H1 (cell line): ENCODE data around the gene SCAMP3. TPM values are rescaled to one million over a fixed set of nuclear protein-coding genes. Genes with fewer than 3 reads are reported as not detected.
A peak's percentile ranks its signal among the peaks of the same experiment; 100 is the strongest.
"Not testable (repeated sequence)": the region's sequence is repeated elsewhere in the genome, so short reads cannot be mapped to it uniquely, and the experiment has no call there.

Source experiments
- CTCF ChIA-PET: fragments of 300-600 bp; sonication (Branson Sonifier 250); formaldehyde crosslinking; loops from one replicate; lab custom pipeline; 2021; ENCODE audit not compliant: partially characterized antibody; lab: Charles Lee
- POLR2A ChIA-PET: fragments of 300-600 bp; sonication (Branson Sonifier 250); formaldehyde crosslinking; loops from one replicate; lab custom pipeline; 2021; ENCODE audit warnings: inconsistent platforms; ENCODE audit not compliant: partially characterized antibody; lab: Charles Lee
- DNase-seq, 2 experiments: peaks; one replicate each; pipeline versions ENCODE4 v3.0.0 to v3.0.0-alpha.2; 2010 to 2022; ENCODE audit warnings: low spot score in 2 of 2, low read depth in 1 of 2, mixed read lengths in 1 of 2
- FAIRE-seq: peaks from 2 replicates; lab custom pipeline; 2011; peaks lifted over from hg19 to GRCh38; lab: Jason Lieb, UNC
- H2AFZ ChIP-seq: 2 replicates; pipeline ENCODE4 v1.8.1; 2012; ENCODE audit warnings: low read length, inconsistent platforms
- H2AK5ac ChIP-seq: 2 replicates; pipeline ENCODE4 v1.6.1; 2013; ENCODE audit warnings: low read depth, low read length
- H2BK120ac ChIP-seq: replicated peaks from 2 replicates; pipeline ENCODE3; 2013; ENCODE audit warnings: low read depth, low read length, inconsistent platforms
- H2BK12ac ChIP-seq: 2 replicates; pipeline ENCODE4 v1.6.1; 2013; ENCODE audit warnings: low read depth, low read length
- H2BK15ac ChIP-seq: 2 replicates; pipeline ENCODE4 v1.6.1; 2013; ENCODE audit warnings: low read length
- H2BK20ac ChIP-seq: 2 replicates; pipeline ENCODE4 v1.6.1; 2013; ENCODE audit warnings: low read length
- H2BK5ac ChIP-seq: 2 replicates; pipeline ENCODE4 v1.6.1; 2013; ENCODE audit warnings: low read depth, low read length
- H3K14ac ChIP-seq: 2 replicates; pipeline ENCODE4 v1.6.1; 2013; ENCODE audit warnings: inconsistent platforms; ENCODE audit not compliant: insufficient read length
- H3K18ac ChIP-seq: 2 replicates; pipeline ENCODE4 v1.6.1; 2013; ENCODE audit warnings: low read length; ENCODE audit errors: extremely low read depth
- H3K23ac ChIP-seq: 2 replicates; pipeline ENCODE4 v1.6.1; 2013; ENCODE audit warnings: inconsistent platforms; ENCODE audit not compliant: insufficient read length
- H3K23me2 ChIP-seq: 2 replicates; pipeline ENCODE4 v1.6.1; 2013; ENCODE audit warnings: low read depth, low read length
- H3K27ac ChIP-seq: 2 replicates; pipeline ENCODE4 v1.6.1; 2011; ENCODE audit warnings: low read depth, low read length, inconsistent platforms
- H3K27me3 ChIP-seq, 4 experiments: replicated peaks in 1 of 4; 1 replicate in 1 of 4; 2 replicates in 3 of 4; pipeline versions ENCODE4 v1.6.1 to v1.8.1; 2011 to 2013; ENCODE audit warnings: low read length in 3 of 4, mild to moderate bottlenecking in 3 of 4, inconsistent platforms in 2 of 4, mixed read lengths in 2 of 4, moderate library complexity in 1 of 4; ENCODE audit not compliant: control insufficient read depth in 3 of 4, insufficient read depth in 3 of 4; ENCODE audit errors: extremely low read depth in 1 of 4
- H3K36me3 ChIP-seq, 4 experiments: 2 replicates each; pipeline versions ENCODE4 v1.6.1 to v1.8.1; 2011 to 2013; ENCODE audit warnings: mild to moderate bottlenecking in 4 of 4, low read length in 3 of 4, moderate library complexity in 2 of 4, control low read depth in 1 of 4, inconsistent platforms in 1 of 4; ENCODE audit not compliant: insufficient read depth in 4 of 4, control insufficient read depth in 2 of 4
- H3K4ac ChIP-seq: replicated peaks from 2 replicates; pipeline ENCODE3; 2013; ENCODE audit warnings: low read length, low read depth, mixed read lengths, inconsistent platforms; ENCODE audit not compliant: insufficient read length
- H3K4me1 ChIP-seq, 4 experiments: replicated peaks in 1 of 4; 1 replicate in 1 of 4; 2 replicates in 3 of 4; pipeline versions ENCODE4 v1.6.1 to v1.8.1; 2011 to 2013; ENCODE audit warnings: low read length in 3 of 4, inconsistent platforms in 2 of 4, mixed read lengths in 1 of 4; ENCODE audit not compliant: insufficient read depth in 4 of 4, control insufficient read depth in 3 of 4
- H3K4me2 ChIP-seq, 2 experiments: 2 replicates each; pipeline versions ENCODE4 v1.6.1 to v1.8.1; 2011 to 2013; ENCODE audit warnings: low read depth in 2 of 2, low read length in 2 of 2, control low read depth in 1 of 2, inconsistent platforms in 1 of 2, mild to moderate bottlenecking in 1 of 2; ENCODE audit not compliant: insufficient read depth in 1 of 2
- H3K4me3 ChIP-seq, 4 experiments: fragments of 200-600, 300-600 bp in 1 of 4; sonication (generic), shearing (Covaris generic), sonication (Bioruptor Twin) in 1 of 4; 2 replicates each; pipeline versions ENCODE4 v1.5.1 to v1.8.1; 2011 to 2016; ENCODE audit warnings: low read length in 4 of 4, low read depth in 3 of 4, control low read depth in 2 of 4, inconsistent platforms in 2 of 4, mild to moderate bottlenecking in 2 of 4, mixed read lengths in 1 of 4, moderate library complexity in 1 of 4; ENCODE audit not compliant: insufficient read depth in 2 of 4; ENCODE audit errors: extremely low read depth in 1 of 4
- H3K56ac ChIP-seq: replicated peaks from 2 replicates; pipeline ENCODE3; 2013; ENCODE audit warnings: low read depth, mild to moderate bottlenecking, mixed read lengths, low read length, inconsistent platforms; ENCODE audit not compliant: insufficient read length
- H3K79me1 ChIP-seq: 2 replicates; pipeline ENCODE4 v1.6.1; 2013; ENCODE audit warnings: low read depth, low read length, control low read depth
- H3K79me2 ChIP-seq, 2 experiments: 2 replicates each; pipeline versions ENCODE4 v1.6.1 to v1.8.1; 2012 to 2013; ENCODE audit warnings: low read length in 2 of 2, mild to moderate bottlenecking in 2 of 2, inconsistent platforms in 1 of 2; ENCODE audit not compliant: insufficient read depth in 2 of 2, control insufficient read depth in 1 of 2
- H3K9ac ChIP-seq, 4 experiments: replicated peaks in 1 of 4; 1 replicate in 1 of 4; 2 replicates in 3 of 4; pipeline versions ENCODE4 v1.6.1 to v1.8.1; 2011 to 2013; ENCODE audit warnings: low read depth in 3 of 4, low read length in 3 of 4, control low read depth in 2 of 4, mild to moderate bottlenecking in 2 of 4, moderate library complexity in 2 of 4, inconsistent platforms in 1 of 4; ENCODE audit errors: extremely low read depth in 1 of 4
- H3K9me3 ChIP-seq, 2 experiments: 2 replicates each; pipeline versions ENCODE4 v1.6.1 to v1.8.1; 2012 to 2013; ENCODE audit warnings: mild to moderate bottlenecking in 2 of 2, moderate library complexity in 2 of 2, control low read depth in 1 of 2, inconsistent platforms in 1 of 2, low read depth in 1 of 2, low read length in 1 of 2, mixed read lengths in 1 of 2; ENCODE audit not compliant: insufficient read depth in 2 of 2
- H4K20me1 ChIP-seq, 2 experiments: replicated peaks in 1 of 2; 2 replicates each; pipeline versions ENCODE3 to v1.8.1; 2011 to 2013; ENCODE audit warnings: inconsistent platforms in 2 of 2, low read length in 2 of 2, mild to moderate bottlenecking in 1 of 2; ENCODE audit not compliant: insufficient read depth in 2 of 2, control insufficient read depth in 1 of 2
- H4K5ac ChIP-seq: 2 replicates; pipeline ENCODE4 v1.6.1; 2013; ENCODE audit warnings: low read length, low read depth, mixed read lengths, inconsistent platforms; ENCODE audit not compliant: insufficient read length
- H4K8ac ChIP-seq: 2 replicates; pipeline ENCODE4 v1.8.0; 2013; ENCODE audit warnings: mild to moderate bottlenecking, moderate library complexity, low read length, inconsistent platforms; ENCODE audit not compliant: insufficient read depth; ENCODE audit errors: extremely low read depth
- H4K91ac ChIP-seq: replicated peaks from 2 replicates; pipeline ENCODE3; 2013; ENCODE audit warnings: low read length, mixed read lengths, inconsistent platforms; ENCODE audit not compliant: insufficient read length
- ATF2 ChIP-seq: IDR thresholded peaks from 2 replicates; pipeline ENCODE4 v1.6.1; 2012; ENCODE audit warnings: low read length, inconsistent platforms
- CHD1 ChIP-seq: IDR thresholded peaks from 2 replicates; pipeline ENCODE4 v1.6.1; 2012; ENCODE audit warnings: low read depth, low read length, improper control_type of control experiment
- SRF ChIP-seq: IDR thresholded peaks from 2 replicates; pipeline ENCODE4 v1.6.1; 2011; ENCODE audit warnings: mild to moderate bottlenecking, low read depth, low read length, moderate library complexity
- USF2 ChIP-seq: IDR thresholded peaks from 2 replicates; pipeline ENCODE4 v1.6.1; 2011; ENCODE audit warnings: low read length, improper control_type of control experiment
- YY1 ChIP-seq: IDR thresholded peaks from 2 replicates; pipeline ENCODE4 v1.6.1; 2011; ENCODE audit warnings: low read depth, mild to moderate bottlenecking, low read length
- WGBS, 2 experiments: shearing (Covaris generic) in 1 of 2; methylation state at CpG; one replicate each; pipeline versions ENCODE4 v1.1.6 to v1.1.7; 2013 to 2015; ENCODE audit warnings: low lambda C conversion rate in 2 of 2, mixed read lengths in 2 of 2, inconsistent platforms in 1 of 2, low coverage in 1 of 2, missing lambda C conversion rate in 1 of 2; ENCODE audit not compliant: insufficient replicate concordance in 2 of 2, insufficient coverage in 1 of 2, insufficient read length in 1 of 2; ENCODE audit errors: extremely low coverage in 1 of 2, missing lambda C conversion rate in 1 of 2; 5-methylcytosine and 5-hydroxymethylcytosine counted together
- polyA plus RNA-seq, 7 experiments: library from polyadenylated mRNA; depleted of rRNA in 3 of 7; stranded (reverse) in 5 of 7; unstranded in 2 of 7; fragments of >200 nt in 5 of 7; fragments of 200-250 nt in 2 of 7; gene quantifications; 1 replicate in 5 of 7; 2 replicates in 1 of 7; 4 replicates in 1 of 7; pipeline versions ENCODE4 v1.2.1 to v1.2.3, GENCODE V29; 2011 to 2013; ENCODE audit warnings: missing spikeins in 2 of 7, mixed read lengths in 2 of 7
- total RNA-seq: library from RNA; stranded (reverse); fragmentation: NEBNext Ultra II Directional; extraction: Animal tissue kit (Norgen Biotek cat#: 25700); gene quantifications from 2 replicates; pipeline ENCODE4 v1.2.1, GENCODE V29; 2021

Gene SCAMP3
- total and polyA plus RNA-seq, 2 of the 8 experiments (the other 6 are each of a cell fraction or from before 2014, with no cell fraction given): 48.9 to 143 TPM

GRCh38 chr1:155226188-155226909 lies 35.8 kb downstream of the SCAMP3 start (continued):
- no peak for TF ChIP-seq USF2
- TF ChIP-seq ATF2: no peak
- TF ChIP-seq CHD1: no peak
- peak; percentile 10; the same call in 1 of the 2 replicates for TF ChIP-seq YY1
- no peak for TF ChIP-seq SRF

GRCh38 chr1:155225404-155225759 lies 36.8 kb downstream of the SCAMP3 start:
- H2BK12ac ChIP-seq, H2BK5ac ChIP-seq, H3K79me2 ChIP-seq, H3K4me3 ChIP-seq, H3K23ac ChIP-seq, H2AFZ ChIP-seq, H3K27ac ChIP-seq, H4K20me1 ChIP-seq, H3K14ac ChIP-seq, H3K23me2 ChIP-seq, H3K9me3 ChIP-seq, H3K27me3 ChIP-seq, H3K79me1 ChIP-seq, H2BK120ac ChIP-seq, H4K5ac ChIP-seq, H3K18ac ChIP-seq, H4K8ac ChIP-seq, H3K9ac ChIP-seq, FAIRE-seq, H2BK20ac ChIP-seq, H2BK15ac ChIP-seq, H3K36me3 ChIP-seq, H3K56ac ChIP-seq, H4K91ac ChIP-seq, H3K4ac ChIP-seq, DNase-seq: not testable (repeated sequence)
- Histone ChIP-seq H3K4me1 (peaks cover 0 to 14% (median 4%) of the 10 kb centered on the region in 4 experiments; a peak in 5 of 7 replicates), H2AK5ac (peak overlapping the region; percentile 45; the same call in 1 of the 2 replicates), H3K4me2 (peak overlapping the region; percentile 67 to 73; a peak in 2 of 4 replicates)
- WGBS, 2 experiments: 98% methylated on average over 8 of the region's 8 CpGs; no CpG with 5 or more reads in 1 of the 2 experiments
- ChIA-PET CTCF (interaction anchor here (0.6 to 7.2 kb wide), 6 partner anchors 18 to 51 kb away, joined by 3 to 62 read pairs (median 6); partner anchors contain the start of genes MTX1, THBS3 and TRIM46), POLR2A (interaction anchor here (1.0 to 11.9 kb wide), 4 partner anchors 14 to 34 kb away, joined by 3 to 235 read pairs (median 26); partner anchors contain the start of genes MTX1 and THBS3)
